GM23338 (cell line): Measurements from ENCODE around the gene PBX3. TPM values are rescaled to one million over a fixed set of nuclear protein-coding genes. Genes with fewer than 3 reads are reported as not detected.

Experiments
- ATAC-seq: fragments of 200-7000 bp; cut with Tn5 transposase; 3 replicates; pipeline ENCODE4 v1.9.1; 2020
- DNase-seq: peaks from one replicate; pipeline ENCODE4 v3.0.0-alpha.2; 2015; ENCODE audit warnings: low spot score
- H2AFZ ChIP-seq: fragments of 200-600 bp; sonication (generic); 2 replicates; pipeline ENCODE4 v1.8.0; 2016; ENCODE audit warnings: antibody characterized with exemption, mild to moderate bottlenecking, moderate library complexity
- H3F3A ChIP-seq: fragments of 200-600 bp; sonication (generic); replicated peaks from 2 replicates; pipeline ENCODE4 v1.8.0; 2017; ENCODE audit warnings: antibody characterized with exemption, mixed run types, low read depth
- H3K27ac ChIP-seq: fragments of 200-600 bp; sonication (generic); 2 replicates; pipeline ENCODE4 v1.6.1; 2016; ENCODE audit warnings: low read depth
- H3K27me3 ChIP-seq: fragments of 200-600 bp; sonication (generic); 2 replicates; pipeline ENCODE4 v1.8.0; 2016; ENCODE audit warnings: mild to moderate bottlenecking, mixed run types, moderate library complexity; ENCODE audit not compliant: insufficient read depth
- H3K36me3 ChIP-seq: fragments of 200-600 bp; sonication (generic); 2 replicates; pipeline ENCODE4 v1.8.0; 2016; ENCODE audit warnings: mild to moderate bottlenecking; ENCODE audit not compliant: insufficient read depth
- H3K4me1 ChIP-seq: fragments of 200-600 bp; sonication (generic); 2 replicates; pipeline ENCODE4 v1.8.0; 2016; ENCODE audit warnings: mild to moderate bottlenecking, moderate library complexity; ENCODE audit not compliant: insufficient read depth
- H3K4me2 ChIP-seq: fragments of 200-600 bp; sonication (generic); 2 replicates; pipeline ENCODE4 v1.7.1; 2017; ENCODE audit warnings: mixed run types
- H3K4me3 ChIP-seq: fragments of 200-600 bp; sonication (generic); 2 replicates; pipeline ENCODE4 v1.6.1; 2016; ENCODE audit warnings: mixed run types
- H3K79me2 ChIP-seq: fragments of 200-600 bp; sonication (generic); replicated peaks from 2 replicates; pipeline ENCODE4 v1.8.0; 2017; ENCODE audit warnings: mild to moderate bottlenecking; ENCODE audit not compliant: insufficient read depth
- H3K9me2 ChIP-seq: fragments of 200-600 bp; sonication (generic); 2 replicates; pipeline ENCODE4 v1.8.0; 2017; ENCODE audit not compliant: insufficient read depth
- H4K20me1 ChIP-seq: fragments of 200-600 bp; sonication (generic); replicated peaks from 2 replicates; pipeline ENCODE4 v1.8.0; 2017; ENCODE audit warnings: mild to moderate bottlenecking; ENCODE audit not compliant: insufficient read depth
- H3K27ac Mint-ChIP-seq: 2 replicates; pipeline ENCODE4 v1.8.0; 2020; ENCODE audit warnings: inconsistent platforms, mild to moderate bottlenecking, moderate library complexity, mixed read lengths
- H3K27me3 Mint-ChIP-seq: 3 replicates; pipeline ENCODE4 v1.8.0; 2022; ENCODE audit warnings: low read depth, mild to moderate bottlenecking, moderate library complexity, mixed read lengths, inconsistent platforms; ENCODE audit not compliant: insufficient read depth, poor library complexity
- H3K36me3 Mint-ChIP-seq: 3 replicates; pipeline ENCODE4 v1.8.0; 2021; ENCODE audit warnings: low read depth, mild to moderate bottlenecking, inconsistent platforms, moderate library complexity, mixed read lengths
- H3K4me1 Mint-ChIP-seq: 3 replicates; pipeline ENCODE4 v1.8.0; 2020; ENCODE audit warnings: mild to moderate bottlenecking, inconsistent platforms, mixed read lengths
- H3K4me3 Mint-ChIP-seq: 3 replicates; pipeline ENCODE4 v1.8.0; 2021; ENCODE audit warnings: moderate library complexity, mild to moderate bottlenecking, inconsistent platforms, mixed read lengths
- H3K9me3 Mint-ChIP-seq: 3 replicates; pipeline ENCODE4 v1.8.0; 2020; ENCODE audit warnings: moderate library complexity, mild to moderate bottlenecking, inconsistent platforms, mixed read lengths
- CREB1 ChIP-seq: fragments of 250-450 bp; sonication (Bioruptor Pico); IDR thresholded peaks from 2 replicates; pipeline ENCODE4 v1.5.0; 2020; ENCODE audit warnings: low read depth, mild to moderate bottlenecking, moderate library complexity
- CTCF ChIP-seq, 2 experiments: fragments of 200-600 bp in 1 of 2; sonication (generic) in 1 of 2; conservative IDR thresholded peaks; 2 replicates each; pipeline versions ENCODE4 v1.5.1 to v1.6.1; 2016 to 2017; ENCODE audit warnings: antibody characterized with exemption in 2 of 2, low read depth in 2 of 2, mild to moderate bottlenecking in 2 of 2, moderate library complexity in 1 of 2
- ETS1 ChIP-seq: IDR thresholded peaks from 2 replicates; pipeline ENCODE4 v1.6.1; 2016; ENCODE audit warnings: antibody characterized with exemption
- EZH2 ChIP-seq: fragments of 200-600 bp; sonication (generic); IDR thresholded peaks from one replicate; pipeline ENCODE4 v1.8.0; 2017; ENCODE audit warnings: antibody characterized with exemption, mild to moderate bottlenecking, low read depth; ENCODE audit not compliant: unreplicated experiment
- EZH2phosphoT487 ChIP-seq: fragments of 200-600 bp; sonication (generic); IDR thresholded peaks from one replicate; pipeline ENCODE4 v1.8.1; 2018; ENCODE audit warnings: antibody characterized with exemption; ENCODE audit not compliant: unreplicated experiment
- NANOG ChIP-seq: IDR thresholded peaks from 2 replicates; pipeline ENCODE4 v1.6.1; 2016; ENCODE audit warnings: antibody characterized with exemption, borderline replicate concordance
- POLR2AphosphoS5 ChIP-seq: IDR thresholded peaks from 2 replicates; pipeline ENCODE4 v1.6.1; 2016; ENCODE audit warnings: antibody characterized with exemption, low read depth
- STAT1 ChIP-seq: IDR thresholded peaks from one replicate; pipeline ENCODE4 v1.6.1; 2016; ENCODE audit warnings: antibody characterized with exemption; ENCODE audit not compliant: unreplicated experiment
- ZNF114 ChIP-seq: fragments of 250-450 bp; sonication (Bioruptor Pico); IDR thresholded peaks from 2 replicates; pipeline ENCODE4 v1.5.0; 2020; ENCODE audit warnings: mild to moderate bottlenecking, moderate library complexity
- ZNF462 ChIP-seq: fragments of 250-450 bp; sonication (Bioruptor Pico); IDR thresholded peaks from 2 replicates; pipeline ENCODE4 v1.5.0; 2020; ENCODE audit warnings: mild to moderate bottlenecking, moderate library complexity
- polyA plus RNA-seq: library from polyadenylated mRNA; unstranded; fragments of >200 nt; fragmentation: Nextera tagmentation; extraction: Ambion mirVana; gene quantifications from 2 replicates; pipeline ENCODE4 v1.2.1, GENCODE V29; 2016
- total RNA-seq: library from RNA; depleted of rRNA; stranded (reverse); fragments of >200 nt; shearing (Covaris generic); gene quantifications from 2 replicates; pipeline ENCODE4 v1.2.3, GENCODE V29; 2014

The PBX3 gene
- total and polyA plus RNA-seq, 2 experiments from 2014 or later, result 28.9 to 50.5 TPM

- no peaks in the 10 kb centered on the region for H3K9me3 Mint-ChIP-seq
- peaks cover 6% of the 10 kb centered on the region for H3K27me3 Mint-ChIP-seq
- no peak overlapping the region for H3K27ac ChIP-seq
- H3K4me2 ChIP-seq, result no peak overlapping the region
- 0 out of 2 replicates have a peak overlapping the region, but pooled peaks have one; percentile 14 for H2AFZ ChIP-seq
- DNase-seq, result no peak
- no peaks in the 10 kb centered on the region for H3K36me3 Mint-ChIP-seq
- no peaks in the 10 kb centered on the region for H3K79me2 ChIP-seq
- H3K4me3 Mint-ChIP-seq, result no peak overlapping the region
- H3K4me1 ChIP-seq, result no peaks in the 10 kb centered on the region
- H3K4me1 Mint-ChIP-seq, result peaks cover 2% of the 10 kb centered on the region; the same call in 1 of the 3 replicates
- no peak for TF ChIP-seq NANOG
- H3K9me2 ChIP-seq, result no peaks in the 10 kb centered on the region
- H3K27me3 ChIP-seq, result no peaks in the 10 kb centered on the region
- no peaks in the 10 kb centered on the region for H3K36me3 ChIP-seq
- no peaks in the 10 kb centered on the region for H3F3A ChIP-seq
- H3K27ac Mint-ChIP-seq, result no peak overlapping the region
- H3K4me3 ChIP-seq, result no peak overlapping the region
- H4K20me1 ChIP-seq, result no peaks in the 10 kb centered on the region
- no peak for ATAC-seq
Measured at GRCh38 chr9:125990793-125991220, 243.6 kb downstream of the PBX3 start.

GRCh38 chr9:125991886-125992529, 244.8 kb downstream of the PBX3 start:
- H3F3A ChIP-seq, result no peaks in the 10 kb centered on the region
- H3K79me2 ChIP-seq, result no peaks in the 10 kb centered on the region
- Mint-ChIP-seq H3K9me3 (no peaks in the 10 kb centered on the region), H3K4me1 (peaks cover 2% of the 10 kb centered on the region; the same call in 1 of the 3 replicates), H3K4me3 (no peak overlapping the region), H3K27me3 (peaks cover 4% of the 10 kb centered on the region), H3K36me3 (no peaks in the 10 kb centered on the region), H3K27ac (no peak overlapping the region)
- no peaks in the 10 kb centered on the region for H3K36me3 ChIP-seq
- no peaks in the 10 kb centered on the region for H4K20me1 ChIP-seq
- no peak overlapping the region for H3K27ac ChIP-seq
- ATAC-seq, result no peak
- no peaks in the 10 kb centered on the region for H3K27me3 ChIP-seq
- no peak for DNase-seq
- H3K4me3 ChIP-seq, result no peak overlapping the region
- H3K9me2 ChIP-seq, result no peaks in the 10 kb centered on the region
- H3K4me1 ChIP-seq, result no peaks in the 10 kb centered on the region
- H2AFZ ChIP-seq, result no peak overlapping the region; the same call in 1 of the 2 replicates
- H3K4me2 ChIP-seq, result no peak overlapping the region
- no peak for TF ChIP-seq ZNF462 (CRISPR knock-in tag)
- TF ChIP-seq EZH2, result no peak
- TF ChIP-seq NANOG, result no peak
- TF ChIP-seq ZNF114 (CRISPR knock-in tag), result no peak
- TF ChIP-seq ETS1, result no peak
- TF ChIP-seq EZH2phosphoT487, result no peak
- no peak for TF ChIP-seq POLR2AphosphoS5
- TF ChIP-seq CREB1 (CRISPR knock-in tag), result no peak
- TF ChIP-seq CTCF (conservative IDR thresholded peaks at IDR 0.05; ENCODE audit: low read depth in 2 of 2), result no peak
- TF ChIP-seq STAT1, result no peak
